Esophagus mucosa (tissue), 1 donor: Measurements from ENCODE around the gene OSBPL5. TPM values are rescaled to one million over a fixed set of nuclear protein-coding genes. Genes with fewer than 3 reads are reported as not detected.
"Not testable (repeated sequence)": the region's sequence is repeated elsewhere in the genome, so short reads cannot be mapped to it uniquely, and the experiment has no call there.

Experiments used
- ATAC-seq: fragments of 200-7000 bp; cut with Tn5 transposase; one replicate; pipeline ENCODE4 v1.9.1; 2020
- total RNA-seq: library from RNA; stranded (reverse); gene quantifications from one replicate; pipeline ENCODE4 v1.2.4, GENCODE V29; 2023
- donor health status: DM: yes; HTN: yes; CAD: no.

Gene OSBPL5
- total RNA-seq, 1 donor from 2014 or later, result 13.4 TPM

- no peak for ATAC-seq
Observed at GRCh38 chr11:3080104-3080503, 85.0 kb downstream of the OSBPL5 start.

- ATAC-seq, result no peak
Observed at GRCh38 chr11:3077846-3078440, 87.2 kb downstream of the OSBPL5 start.

- no peak for ATAC-seq
Observed at GRCh38 chr11:3077189-3077836, 87.8 kb downstream of the OSBPL5 start.

- no peak for ATAC-seq
Observed at GRCh38 chr11:3074912-3075589, 90.1 kb downstream of the OSBPL5 start.

DNA sequence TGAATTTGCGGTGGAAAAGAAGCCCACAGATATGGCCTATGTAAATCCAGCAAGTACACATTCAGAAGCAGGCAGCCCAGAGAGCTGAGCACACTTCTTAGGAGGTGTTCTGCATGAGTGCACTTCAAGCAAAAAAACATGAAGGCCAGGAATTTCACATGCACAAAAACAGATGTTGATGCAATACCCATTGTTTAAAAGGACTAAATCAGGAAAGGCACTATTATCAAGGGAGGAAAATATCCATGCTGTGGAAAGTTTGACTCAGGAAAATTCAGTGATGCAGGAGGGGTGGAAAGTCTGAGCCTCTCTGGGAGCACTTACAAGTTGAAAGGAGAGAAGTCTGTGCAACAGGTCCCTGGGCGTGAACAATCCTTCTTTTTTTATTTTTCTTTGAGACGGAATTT, 92.1 kb downstream of the OSBPL5 start:
- peak; percentile 52 for ATAC-seq

GRCh38 chr11:3069425-3069824, 95.7 kb downstream of the OSBPL5 start:
- no peak for ATAC-seq

GRCh38 chr11:3066308-3066707, 98.8 kb downstream of the OSBPL5 start:
- not testable (repeated sequence) for ATAC-seq

- ATAC-seq, result not testable (repeated sequence)
Observed at GRCh38 chr11:3064709-3065108, 100.4 kb downstream of the OSBPL5 start.

GRCh38 chr11:3063876-3064275, 101.2 kb downstream of the OSBPL5 start:
- not testable (repeated sequence) for ATAC-seq

- ATAC-seq, result not testable (repeated sequence)
Observed at GRCh38 chr11:3063432-3063831, 101.7 kb downstream of the OSBPL5 start.

DNA sequence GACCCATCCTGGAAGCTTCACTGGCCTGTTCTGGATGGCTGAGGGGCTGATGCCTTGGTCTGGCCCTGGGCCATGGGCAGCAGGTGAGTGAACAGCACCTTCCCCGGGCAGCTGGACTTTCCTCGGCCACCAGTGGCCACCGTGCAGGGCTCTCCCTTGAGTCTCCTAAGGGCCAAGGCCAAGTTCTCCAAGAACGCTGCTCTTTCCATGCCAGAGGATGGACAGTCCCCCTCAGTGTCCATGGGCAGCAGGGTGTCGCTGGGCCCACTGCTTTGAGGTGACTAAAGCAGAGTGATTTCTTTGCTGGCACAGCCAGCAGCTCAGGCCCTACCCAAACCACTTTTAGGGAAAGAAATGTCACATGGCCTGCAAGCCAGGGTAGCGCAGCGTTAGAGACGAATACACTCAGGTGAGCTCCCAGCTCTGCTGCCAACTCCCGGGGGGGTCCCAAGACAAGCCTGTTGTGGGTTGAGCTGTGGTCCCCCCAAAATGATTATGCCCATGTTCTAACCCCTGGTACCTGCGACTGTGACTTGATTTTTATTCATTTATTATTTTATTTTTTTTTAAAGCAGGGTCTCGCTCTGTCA, 104.6 kb downstream of the OSBPL5 start:
- no peak for ATAC-seq

GRCh38 chr11:3058753-3059664, 106.1 kb downstream of the OSBPL5 start:
- peak; percentile 60 for ATAC-seq

DNA sequence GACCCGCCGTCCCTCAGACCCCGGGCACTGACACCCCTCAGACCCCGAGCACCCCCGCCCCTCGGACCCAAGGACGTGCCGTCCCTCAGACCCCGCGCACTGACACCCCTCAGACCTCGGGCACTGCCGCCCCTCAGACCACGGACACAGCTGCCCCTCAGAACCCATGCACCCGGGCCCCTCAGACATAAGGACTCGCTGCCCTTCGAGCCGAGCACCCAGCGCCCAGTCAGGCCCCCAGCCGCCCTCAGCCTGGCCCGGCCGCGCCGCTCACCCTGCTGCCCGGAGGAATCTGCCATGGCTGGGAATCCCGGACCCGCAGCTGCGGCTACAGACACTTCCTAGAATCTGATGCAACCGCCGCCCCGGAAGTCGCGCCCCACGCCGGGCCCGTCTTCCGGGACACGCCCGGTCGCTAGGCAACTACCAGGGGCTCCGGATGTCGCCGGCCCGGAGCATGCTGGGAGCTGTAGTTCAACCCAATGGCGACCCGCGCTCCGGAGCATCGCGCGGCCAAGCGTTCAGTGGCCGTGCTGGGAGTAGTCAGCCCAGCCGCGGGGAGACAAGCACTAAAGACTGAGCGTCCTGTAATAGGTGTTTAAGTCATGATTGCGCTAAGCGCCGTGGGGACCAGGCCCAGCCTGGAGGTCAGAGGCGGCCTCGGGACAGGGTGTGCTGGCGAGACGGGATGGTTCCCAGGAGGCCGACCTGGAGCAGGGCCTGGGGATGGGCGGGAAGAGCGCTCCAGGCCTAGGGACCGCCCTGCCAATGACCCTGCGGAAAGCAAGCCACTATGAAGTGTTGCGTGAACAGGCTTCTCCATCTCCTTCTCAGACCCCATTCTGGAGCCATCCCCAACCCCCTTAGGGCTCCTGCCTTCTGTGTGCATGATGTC, 107.8 kb downstream of the OSBPL5 start, which contains the start of gene CARS1:
TSS of gene CARS1 (minus strand) at position 355 of the 895 bp plus-strand sequence. CDS start at position 299, 56 bp downstream.
- peak; percentile 97 for ATAC-seq

DNA sequence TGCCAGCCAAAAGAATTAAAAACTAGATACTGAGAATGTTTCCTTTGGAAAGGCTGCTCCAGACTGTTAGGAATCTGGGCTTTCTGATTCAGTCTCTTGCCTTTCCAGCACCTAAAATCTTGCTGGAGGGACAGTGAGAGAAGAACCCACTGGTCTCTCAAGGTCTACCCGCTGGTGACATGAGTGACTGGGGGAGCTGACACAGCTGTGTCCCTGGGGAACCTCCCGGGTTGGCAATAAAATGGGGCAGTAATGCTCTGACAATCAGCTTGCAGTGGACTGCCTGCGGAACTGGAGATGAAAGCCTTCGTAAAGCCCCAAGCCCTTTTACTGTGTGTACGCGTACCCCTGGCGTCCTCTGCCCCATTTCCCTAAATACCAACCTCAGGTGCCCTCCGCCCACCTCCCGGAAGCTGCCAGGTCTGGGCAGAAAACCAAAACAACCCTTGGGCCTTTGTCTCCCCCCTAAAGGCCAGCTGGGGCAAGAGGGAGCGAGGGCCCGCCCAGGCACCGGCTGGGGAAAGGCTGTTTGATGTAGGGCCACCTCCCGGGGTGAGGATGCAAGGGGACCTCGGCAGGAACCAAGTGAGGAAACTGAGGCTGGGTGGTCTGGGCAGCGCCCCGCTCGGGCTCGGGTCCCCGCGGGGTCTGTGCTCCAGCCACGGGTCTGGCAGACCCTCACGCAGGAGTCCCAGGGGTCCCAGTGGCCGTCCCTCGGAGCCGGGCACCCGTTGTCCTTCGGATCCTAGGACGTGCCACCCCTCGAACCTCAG, 108.6 kb downstream of the OSBPL5 start:
- ATAC-seq, result peak; percentile 16

GRCh38 chr11:3055891-3056290, 109.2 kb downstream of the OSBPL5 start:
- ATAC-seq, result no peak

DNA sequence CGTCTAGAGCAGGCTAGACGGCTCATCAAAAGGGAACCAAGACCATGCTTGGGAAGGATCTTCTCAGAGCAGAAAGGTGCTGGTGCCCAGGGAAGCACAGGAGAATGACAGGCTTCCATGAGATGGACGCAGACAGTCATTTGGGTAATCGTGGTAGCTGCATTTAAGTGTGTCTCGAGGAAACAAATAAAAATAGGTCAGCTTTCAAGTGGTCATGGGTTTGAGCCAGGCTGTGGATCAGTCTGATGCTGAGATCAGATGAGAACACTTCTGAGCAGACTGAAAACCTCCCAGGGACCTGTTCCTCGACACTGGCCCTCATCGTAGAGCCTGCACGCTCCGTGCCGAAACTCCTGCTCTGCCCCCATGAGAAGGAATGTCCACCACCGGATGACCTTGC, 112.5 kb downstream of the OSBPL5 start:
- no peak for ATAC-seq

DNA sequence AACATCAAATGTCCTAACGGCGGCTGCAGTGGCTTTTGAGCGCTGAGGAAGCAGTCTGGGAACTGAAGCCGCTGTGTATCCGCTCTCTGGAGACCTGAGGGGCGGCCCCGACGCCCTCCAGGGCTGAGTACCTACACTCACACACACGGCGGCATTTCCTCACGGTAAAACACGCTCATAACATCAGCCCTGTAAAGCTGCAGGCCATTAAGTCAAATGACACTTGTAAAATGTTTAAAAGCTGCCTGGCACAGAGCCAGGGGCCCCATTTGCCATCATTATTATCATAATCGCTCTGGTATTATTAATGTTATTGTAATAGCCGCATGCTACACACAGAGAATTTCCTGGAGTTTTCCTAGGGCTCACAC, 113.0 kb downstream of the OSBPL5 start:
- ATAC-seq, result no peak

GRCh38 chr11:3051196-3052108, 113.7 kb downstream of the OSBPL5 start:
- no peak for ATAC-seq
